AG04450 (cell line): ENCODE data around the gene HUS1. TPM values are rescaled to one million over a fixed set of nuclear protein-coding genes. Genes with fewer than 3 reads are reported as not detected.

Experiments
- CTCF ChIA-PET: fragments of 300-600, 350-600 bp; formaldehyde crosslinking; extraction: SDS; loops from one replicate; lab custom pipeline; 2022; ENCODE audit warnings: antibody characterized with exemption, inconsistent platforms; lab: Charles Lee
- POLR2A ChIA-PET: fragments of 350-600 bp; formaldehyde crosslinking; extraction: SDS; loops from one replicate; lab custom pipeline; 2021; ENCODE audit warnings: antibody characterized with exemption, inconsistent platforms; lab: Yijun Ruan, JAX
- DNase-seq: peaks from one replicate; pipeline ENCODE4 v3.0.0-alpha.2; 2011; ENCODE audit warnings: low read depth, low spot score
- H3K27ac ChIP-seq: one replicate; pipeline ENCODE4 v1.5.1; 2012; ENCODE audit warnings: low read depth, low read length, control low read depth
- H3K27me3 ChIP-seq: one replicate; pipeline ENCODE4 v1.6.0; 2012; ENCODE audit warnings: low read length; ENCODE audit not compliant: control insufficient read depth, insufficient read depth
- H3K4me3 ChIP-seq: 2 replicates; pipeline ENCODE4 v1.5.1; 2011; ENCODE audit warnings: mild to moderate bottlenecking, low read depth, low read length, control low read depth
- H3K9me3 ChIP-seq: 2 replicates; pipeline ENCODE4 v1.5.1; 2012; ENCODE audit warnings: low read length; ENCODE audit not compliant: control insufficient read depth, insufficient read depth
- polyA plus RNA-seq: library from polyadenylated mRNA; depleted of rRNA; stranded (reverse); fragments of >200 nt; gene quantifications from 2 replicates; pipeline ENCODE4 v1.2.3, GENCODE V29; 2011
- TF ChIP-seq, protein P1 (sequence below): IDR thresholded peaks from 2 replicates; pipeline ENCODE4 v1.5.1; 2011; ENCODE audit warnings: low read depth, low read length, control low read depth, inconsistent platforms

The HUS1 gene
- polyA plus RNA-seq, 1 experiment = 27.9 TPM

- ChIA-PET POLR2A (interaction anchor here (0.7 to 1.1 kb wide), 2 partner anchors 27 to 458 kb away, joined by 3 to 4 read pairs; no protein-coding TSS in a partner anchor), CTCF (interaction anchor here (0.9 to 5.9 kb wide), 4 partner anchors 121 to 674 kb away, joined by 3 to 23 read pairs (median 6); no protein-coding TSS in a partner anchor)
- no peaks in the 10 kb centered on the region for H3K9me3 ChIP-seq
Measured at GRCh38 chr7:47940088-47941013, 39.1 kb downstream of the HUS1 start.

DNA sequence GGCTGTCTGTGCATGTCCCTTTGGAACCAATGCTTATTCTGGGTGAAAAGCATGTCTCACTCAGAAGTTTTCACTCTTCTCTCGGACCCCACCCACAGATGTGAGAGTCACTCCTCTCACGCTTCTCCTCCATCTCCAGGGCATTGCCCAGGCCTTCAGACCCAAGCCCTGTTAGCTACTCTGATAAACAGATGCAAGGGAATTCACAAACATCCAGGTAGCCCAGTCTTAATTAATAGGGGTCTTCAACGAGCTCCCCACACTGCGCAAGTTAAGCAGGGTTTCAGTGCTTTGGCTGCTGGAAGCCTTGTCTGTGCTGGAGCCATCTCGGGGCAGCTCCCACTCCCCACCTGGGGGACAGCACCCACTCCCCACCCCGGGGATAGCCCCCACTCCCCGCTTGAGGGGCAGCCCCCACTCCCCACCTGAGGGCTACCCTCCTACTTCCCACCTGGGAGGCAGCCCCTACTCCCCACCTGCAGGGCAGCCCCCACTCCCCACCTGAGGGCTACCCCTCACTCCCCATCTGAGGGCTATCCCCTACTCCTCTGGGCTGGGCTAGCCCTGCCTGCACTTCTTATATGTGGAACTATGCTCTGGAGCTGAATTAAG lies 39.9 kb downstream of the HUS1 start:
- no peak for DNase-seq
- Histone ChIP-seq H3K27me3 (no peaks in the 10 kb centered on the region), H3K4me3 (no peak overlapping the region), H3K27ac (peak overlapping the region; percentile 11), H3K9me3 (no peaks in the 10 kb centered on the region)
- TF ChIP-seq, protein P1, sequence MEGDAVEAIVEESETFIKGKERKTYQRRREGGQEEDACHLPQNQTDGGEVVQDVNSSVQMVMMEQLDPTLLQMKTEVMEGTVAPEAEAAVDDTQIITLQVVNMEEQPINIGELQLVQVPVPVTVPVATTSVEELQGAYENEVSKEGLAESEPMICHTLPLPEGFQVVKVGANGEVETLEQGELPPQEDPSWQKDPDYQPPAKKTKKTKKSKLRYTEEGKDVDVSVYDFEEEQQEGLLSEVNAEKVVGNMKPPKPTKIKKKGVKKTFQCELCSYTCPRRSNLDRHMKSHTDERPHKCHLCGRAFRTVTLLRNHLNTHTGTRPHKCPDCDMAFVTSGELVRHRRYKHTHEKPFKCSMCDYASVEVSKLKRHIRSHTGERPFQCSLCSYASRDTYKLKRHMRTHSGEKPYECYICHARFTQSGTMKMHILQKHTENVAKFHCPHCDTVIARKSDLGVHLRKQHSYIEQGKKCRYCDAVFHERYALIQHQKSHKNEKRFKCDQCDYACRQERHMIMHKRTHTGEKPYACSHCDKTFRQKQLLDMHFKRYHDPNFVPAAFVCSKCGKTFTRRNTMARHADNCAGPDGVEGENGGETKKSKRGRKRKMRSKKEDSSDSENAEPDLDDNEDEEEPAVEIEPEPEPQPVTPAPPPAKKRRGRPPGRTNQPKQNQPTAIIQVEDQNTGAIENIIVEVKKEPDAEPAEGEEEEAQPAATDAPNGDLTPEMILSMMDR = no peak
- ChIA-PET POLR2A (no interaction called here), CTCF (interaction anchor here (5.9 kb wide), 1 partner anchor 673 kb away, joined by 23 read pairs; no protein-coding TSS in a partner anchor)

More at GRCh38 chr7:47940088-47941013, 39.1 kb downstream of the HUS1 start:
- Histone ChIP-seq H3K27ac (peak overlapping the region; percentile 93), H3K27me3 (no peaks in the 10 kb centered on the region), H3K4me3 (no peak overlapping the region)
- TF ChIP-seq, protein P1 = no peak
- peak; percentile 59 for DNase-seq

DNA sequence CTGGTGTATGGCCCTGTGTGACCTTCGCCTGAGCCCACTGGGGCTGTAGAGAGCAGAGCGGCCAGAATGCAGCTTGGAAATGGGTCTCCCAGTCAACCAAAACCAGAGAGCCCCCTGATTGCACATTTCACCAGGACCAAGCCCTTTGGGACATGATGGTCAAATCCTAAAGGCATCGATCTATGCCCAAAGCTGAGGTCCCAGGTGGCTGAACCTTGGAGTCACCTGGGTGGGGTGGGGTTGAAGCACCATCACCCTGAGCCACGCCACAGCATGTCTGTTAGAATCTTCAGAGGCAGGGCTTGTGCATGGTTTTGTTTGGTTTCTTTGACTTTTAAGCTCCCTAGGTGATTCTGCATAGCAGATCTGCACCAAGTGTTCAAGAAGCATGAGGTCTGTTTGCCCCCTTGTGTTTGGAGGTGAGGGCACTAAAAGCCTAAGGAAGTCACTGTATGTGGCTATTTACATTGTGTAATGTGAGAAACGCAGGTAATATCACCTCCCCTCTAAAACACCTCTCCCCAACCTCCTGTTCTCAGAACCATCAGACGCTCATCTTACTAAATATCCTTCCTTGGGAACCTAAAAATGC lies 40.7 kb downstream of the HUS1 start:
- no peak overlapping the region for H3K4me3 ChIP-seq
- H3K27me3 ChIP-seq = no peaks in the 10 kb centered on the region
- no peak for DNase-seq
- ChIA-PET CTCF (interaction anchor here (1.3 to 5.9 kb wide), 2 partner anchors 671 to 672 kb away, joined by 4 to 23 read pairs; no protein-coding TSS in a partner anchor), POLR2A (no interaction called here)
- no peaks in the 10 kb centered on the region for H3K9me3 ChIP-seq
- H3K27ac ChIP-seq = no peak overlapping the region
- TF ChIP-seq, protein P1 = peak; percentile 26; the same call in 1 of the 2 replicates

GRCh38 chr7:47937711-47938573 lies 41.5 kb downstream of the HUS1 start:
- Histone ChIP-seq H3K4me3 (no peak overlapping the region), H3K9me3 (no peaks in the 10 kb centered on the region), H3K27ac (no peak overlapping the region), H3K27me3 (no peaks in the 10 kb centered on the region)
- TF ChIP-seq, protein P1 = no peak
- ChIA-PET POLR2A (no interaction called here), CTCF (interaction anchor here (0.6 to 5.9 kb wide), 4 partner anchors 31 to 672 kb away, joined by 3 to 23 read pairs (median 4); no protein-coding TSS in a partner anchor)
- no peak for DNase-seq
